Pulmonary artery endothelial cell (primary cell): ENCODE data around the gene DPEP3. TPM values are rescaled to one million over a fixed set of nuclear protein-coding genes. Genes with fewer than 3 reads are reported as not detected.
"Not testable (repeated sequence)": the region's sequence is repeated elsewhere in the genome, so short reads cannot be mapped to it uniquely, and the experiment has no call there.

ENCODE experiments used
- DNase-seq: peaks from one replicate; pipeline ENCODE4 v3.0.0-alpha.2; 2011; ENCODE audit warnings: low read depth, low spot score
- total RNA-seq: library from RNA; depleted of rRNA; stranded (reverse); fragments of >200 nt; gene quantifications from 2 replicates; pipeline ENCODE4 v1.2.3, GENCODE V29; 2014

The DPEP3 gene
- total RNA-seq, 1 donor from 2014 or later: not detected

DNA sequence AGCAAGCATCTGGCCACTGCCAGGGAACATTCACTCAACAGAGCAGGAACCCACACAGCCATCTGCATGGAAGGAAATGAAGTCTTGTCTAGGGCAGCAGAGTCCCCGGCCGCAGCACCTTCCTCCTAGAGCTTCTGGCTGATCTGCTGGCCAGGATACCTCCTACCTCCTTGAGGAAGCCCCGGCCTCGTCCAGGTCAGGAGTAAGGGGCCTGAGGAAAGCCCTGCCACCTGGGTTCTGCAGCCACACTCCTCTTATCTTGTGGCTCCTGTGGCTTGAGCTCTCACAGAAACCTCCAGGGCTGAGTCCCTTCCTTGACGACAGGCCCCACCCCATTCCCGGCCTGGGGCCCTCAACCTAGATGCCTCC, 13.7 kb upstream of the DPEP3 start:
- not testable (repeated sequence) for DNase-seq

DNA sequence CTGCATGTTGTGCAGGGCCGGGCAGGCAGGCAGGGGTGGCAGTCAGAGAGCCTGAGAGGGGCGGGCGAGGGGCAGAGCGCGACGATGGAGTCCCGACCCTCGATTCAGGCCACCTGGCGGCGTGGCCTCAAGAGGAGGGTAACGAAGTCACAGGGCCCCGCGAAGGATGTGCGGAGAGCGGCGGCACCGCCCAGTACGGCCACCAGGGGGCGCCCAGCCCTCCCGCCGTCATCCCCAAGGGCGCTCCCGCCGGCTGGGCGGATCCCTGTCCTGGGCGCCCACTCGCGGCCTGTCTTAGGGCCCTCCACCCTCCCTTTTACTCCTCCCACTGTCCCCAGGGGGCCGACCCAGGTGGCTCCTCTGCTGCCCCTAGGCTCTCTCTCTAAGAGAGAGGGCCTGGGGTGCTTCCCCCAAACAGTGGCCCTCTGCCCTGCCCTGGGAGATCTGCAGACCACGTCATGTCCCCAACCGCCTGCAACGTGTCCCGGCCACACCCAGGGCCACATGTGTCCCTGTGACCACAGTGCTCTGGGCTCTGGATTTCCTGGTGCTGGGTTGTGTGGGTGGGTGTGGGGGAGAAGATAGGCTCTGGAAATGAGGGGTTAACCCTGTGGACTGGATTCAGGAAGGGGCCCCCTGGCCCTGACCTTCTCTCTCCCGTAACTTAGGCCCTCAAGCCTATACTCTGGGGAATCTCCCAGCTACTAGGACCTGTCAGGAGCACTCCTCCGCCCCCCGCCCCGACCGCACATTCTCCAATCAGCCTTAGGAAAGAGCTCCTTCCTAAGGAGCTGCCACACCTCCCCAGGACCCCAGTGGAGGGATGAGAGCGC, 13.1 kb upstream of the DPEP3 start:
- no peak for DNase-seq

DNA sequence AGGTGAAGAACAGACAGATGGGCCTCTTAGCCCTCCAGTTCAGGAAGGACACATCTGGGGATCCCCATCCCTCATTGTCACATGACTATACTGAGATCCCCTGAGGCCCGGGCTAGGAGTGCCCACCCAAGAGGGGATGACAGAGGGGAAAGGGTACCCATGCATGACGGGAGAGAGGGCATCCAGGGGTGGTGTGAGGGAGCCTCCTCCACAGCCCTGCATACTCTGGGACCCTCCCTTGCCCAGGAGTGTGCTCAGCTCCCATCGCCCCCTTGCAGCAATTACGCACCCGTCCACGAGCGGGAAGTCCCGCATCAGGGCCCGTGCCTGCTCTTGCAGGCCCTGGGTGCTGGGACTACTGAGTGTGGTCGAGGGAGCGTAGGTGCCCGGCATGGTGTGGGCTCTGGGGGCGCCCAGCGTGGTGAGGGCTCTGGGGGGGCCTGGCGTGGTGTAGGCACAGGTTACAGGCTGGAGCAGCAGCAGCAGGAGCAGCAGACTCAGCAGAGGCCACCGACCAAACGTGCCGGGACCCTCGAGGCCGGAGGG, 12.4 kb upstream of the DPEP3 start:
- DNase-seq: no peak

DNA sequence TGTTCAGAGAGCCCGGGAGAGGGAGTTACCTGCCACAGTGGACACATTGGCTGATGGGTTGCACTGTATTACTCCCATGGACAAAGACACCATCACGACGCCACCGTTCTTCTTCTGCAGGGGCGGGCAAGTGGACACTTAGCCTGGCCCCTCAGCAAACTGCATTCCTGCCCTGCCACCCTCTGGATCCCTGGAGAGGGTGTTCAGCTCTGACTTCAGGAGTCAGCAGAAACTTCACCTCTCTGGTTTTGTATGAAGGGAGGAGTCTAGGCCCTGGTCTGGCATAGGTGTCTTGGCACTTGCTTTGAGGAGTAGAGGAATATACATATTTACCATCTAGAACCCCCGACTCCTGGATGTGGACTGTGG, 9.7 kb upstream of the DPEP3 start:
- no peak for DNase-seq

DNA sequence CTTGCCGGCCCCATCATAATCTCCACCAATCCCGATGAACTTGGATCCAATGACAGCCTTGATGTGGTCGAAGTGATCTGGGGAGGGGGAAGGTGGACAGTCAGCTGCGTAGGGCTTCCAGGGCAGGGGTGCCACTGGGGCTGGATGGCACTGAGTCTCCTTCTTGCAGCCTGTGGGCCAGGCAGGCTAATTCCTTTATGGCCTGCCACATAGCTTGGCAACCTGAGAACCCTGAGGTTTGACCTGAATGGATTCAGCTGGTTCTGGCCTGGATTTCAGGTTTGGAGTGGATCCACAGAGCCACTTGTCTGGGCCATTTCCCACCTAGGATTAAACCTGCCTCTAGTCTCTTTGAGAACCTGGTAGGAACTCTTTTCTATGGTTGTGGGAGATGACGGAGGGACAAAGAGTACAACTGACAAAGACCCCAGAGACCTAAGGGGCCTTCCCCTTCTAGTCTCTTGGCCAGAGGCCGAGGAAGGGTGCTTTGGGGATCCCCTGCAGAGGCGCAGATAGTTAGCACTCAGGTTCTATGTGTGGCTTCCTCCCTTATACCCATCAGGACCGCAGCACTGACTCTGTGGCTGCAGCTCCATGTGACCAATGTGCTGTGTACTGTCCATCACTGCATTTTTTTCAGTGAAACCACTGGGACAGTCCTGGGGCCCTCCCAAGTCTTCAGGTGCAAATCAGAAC, 9.2 kb upstream of the DPEP3 start:
- no peak for DNase-seq

DNA sequence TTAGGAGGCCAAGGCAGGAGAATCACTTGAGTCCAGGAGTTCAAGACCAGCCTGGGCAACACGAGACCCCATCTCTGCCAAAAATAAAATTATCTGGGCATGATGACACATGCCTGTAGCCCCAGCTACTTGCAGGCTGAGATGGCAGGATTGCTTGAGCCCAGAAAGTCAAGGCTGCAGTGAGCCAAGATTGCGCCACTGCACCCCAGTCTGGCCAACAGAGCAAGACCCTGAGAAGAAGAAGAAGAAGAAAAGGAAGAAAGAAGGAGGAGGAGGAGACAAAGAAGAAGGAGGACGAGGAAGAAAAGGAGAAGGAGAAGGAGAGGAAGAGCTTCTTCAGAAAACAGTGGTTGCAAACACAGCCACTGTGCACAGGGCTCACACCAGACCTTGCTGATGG, 8.4 kb upstream of the DPEP3 start:
- DNase-seq: no peak

DNA sequence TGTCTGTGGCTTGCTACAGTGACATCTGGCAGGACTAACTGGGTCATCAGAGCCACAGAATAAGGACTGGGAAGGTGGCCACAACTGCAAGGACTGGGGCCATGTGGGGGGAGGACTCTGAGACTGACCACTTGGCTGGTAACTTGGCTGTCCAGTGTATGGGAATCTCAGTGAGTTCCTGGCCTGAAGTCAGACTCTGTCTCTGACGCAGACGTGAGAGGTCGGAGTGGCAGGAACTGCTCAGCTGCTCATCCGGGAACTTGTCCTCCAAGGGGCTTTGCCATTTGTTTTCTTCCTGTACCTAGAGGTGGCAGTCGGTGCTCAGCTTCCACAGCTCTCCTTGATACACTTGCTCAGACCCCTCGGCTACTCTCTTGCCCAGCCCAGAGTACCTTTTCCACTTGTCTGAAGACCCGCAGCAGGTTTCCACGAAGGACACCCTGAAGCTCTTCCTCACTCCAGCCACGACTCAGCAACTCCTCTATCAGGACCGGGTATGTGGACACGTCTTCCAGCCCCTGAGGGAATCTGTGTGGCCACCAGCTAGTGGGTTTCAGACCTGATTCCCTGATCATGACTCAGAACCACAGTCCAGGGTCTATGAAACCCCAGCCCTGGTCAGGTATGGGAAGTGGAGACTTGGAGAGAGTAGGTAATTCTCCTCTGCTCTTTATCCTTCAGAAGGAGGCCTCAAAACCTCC, 7.3 kb upstream of the DPEP3 start:
- no peak for DNase-seq

DNA sequence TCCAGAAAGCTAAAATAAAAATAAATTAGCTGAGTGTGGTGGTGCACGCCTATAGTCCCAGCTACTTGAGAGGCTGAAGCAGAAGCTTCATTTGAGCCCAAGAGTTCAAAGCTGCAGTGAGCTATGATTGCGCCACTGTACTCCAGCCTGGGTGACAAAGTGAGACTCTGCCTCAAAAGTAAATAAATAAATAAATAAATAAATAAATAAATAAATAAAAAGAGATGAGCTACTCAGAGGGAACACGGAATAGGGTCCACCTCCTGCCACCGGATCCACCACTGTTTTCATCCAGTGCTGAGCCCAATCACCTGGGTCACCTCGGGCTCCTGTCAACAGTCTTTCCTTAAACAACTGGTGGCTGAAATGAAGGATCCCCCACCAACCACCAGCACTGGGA, 6.7 kb upstream of the DPEP3 start:
- DNase-seq: no peak

DNA sequence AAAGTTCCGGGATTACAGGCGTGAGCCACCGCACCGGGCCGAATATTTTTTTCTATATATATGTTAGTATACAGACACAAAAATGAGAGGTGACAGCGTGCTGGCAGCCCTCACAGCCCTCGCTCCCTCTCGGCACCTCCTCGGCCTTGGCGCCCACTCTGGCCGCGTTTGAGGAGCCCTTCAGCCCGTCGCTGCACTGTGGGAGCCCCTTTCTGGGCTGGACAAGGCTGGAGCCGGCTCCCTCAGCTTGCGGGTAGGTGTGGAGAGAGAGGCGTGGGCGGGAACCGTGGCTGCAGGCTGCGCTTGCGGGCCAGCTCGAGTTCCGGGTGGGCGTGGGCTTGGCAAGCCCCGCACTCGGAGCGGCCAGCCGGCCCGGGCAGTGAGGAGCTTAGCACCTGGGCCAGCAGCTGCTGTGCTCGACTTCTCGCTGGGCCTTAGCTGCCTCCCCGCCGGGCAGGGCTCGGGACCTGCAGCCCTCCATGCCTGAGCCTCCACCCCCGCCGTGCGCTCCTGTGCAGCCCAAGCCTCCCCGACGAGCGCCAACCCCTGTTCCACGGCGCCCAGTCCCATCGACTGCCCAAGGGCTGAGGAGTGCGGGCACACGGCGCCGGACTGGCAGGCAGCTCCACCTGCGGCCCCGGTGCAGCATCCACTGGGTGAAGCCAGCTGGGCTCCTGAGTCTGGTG, 1.9 kb upstream of the DPEP3 start:
- no peak for DNase-seq

DNA sequence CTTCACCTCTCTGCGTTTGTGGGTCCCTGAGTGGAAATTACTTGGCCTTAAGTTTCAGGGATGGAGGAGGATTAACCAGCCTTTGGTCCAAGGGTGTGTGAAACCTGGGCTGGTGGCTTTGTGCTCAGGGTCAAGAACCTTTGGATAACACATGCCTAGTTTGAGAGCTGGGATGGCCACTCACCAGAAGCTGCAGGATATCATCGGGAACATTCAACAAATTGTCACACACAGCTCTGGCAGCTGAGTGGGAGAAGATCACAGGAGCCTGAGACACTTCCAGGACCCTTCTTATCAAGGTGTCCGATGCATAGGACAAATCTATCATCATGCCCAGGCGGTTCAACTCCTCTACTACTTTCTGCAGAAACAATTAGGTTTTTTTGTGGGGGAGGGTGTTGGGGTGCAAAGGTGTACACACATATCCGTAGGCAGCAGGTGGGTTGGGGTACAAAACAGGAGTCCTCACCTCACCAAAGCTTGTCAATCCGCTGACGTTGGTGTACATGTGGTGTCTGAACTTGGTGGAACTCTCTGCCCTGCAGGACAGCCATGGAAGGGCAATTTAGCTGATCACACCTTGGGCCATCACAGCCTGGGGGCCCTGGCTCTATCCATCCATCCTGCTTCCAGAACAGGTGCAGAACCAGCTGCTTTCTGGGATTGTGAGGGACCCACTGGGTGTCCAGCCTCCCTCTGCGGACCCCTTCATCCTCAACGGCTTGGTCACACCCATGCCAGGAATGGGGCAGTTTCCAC, 2.7 kb downstream of the DPEP3 start:
- DNase-seq: no peak

DNA sequence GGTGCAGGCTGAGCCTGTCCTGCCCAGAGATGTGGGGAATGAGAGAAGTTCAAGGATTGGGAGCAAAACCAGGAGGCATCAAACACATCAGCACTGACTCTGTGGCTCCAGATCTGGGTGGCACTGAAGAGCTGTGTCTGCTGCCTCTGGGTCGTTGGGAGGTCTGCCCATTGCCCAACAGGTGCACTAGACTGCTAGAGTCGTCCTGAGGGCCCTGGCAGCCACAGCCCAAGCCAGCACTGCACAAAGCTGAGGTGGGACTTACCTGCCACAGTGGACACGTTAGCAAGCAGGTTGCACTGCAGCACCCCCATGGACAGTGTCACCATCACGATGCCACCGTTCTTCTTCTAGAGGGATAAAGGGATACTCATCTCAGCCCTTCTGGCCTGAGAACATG, 3.3 kb downstream of the DPEP3 start:
- DNase-seq: no peak

DNA sequence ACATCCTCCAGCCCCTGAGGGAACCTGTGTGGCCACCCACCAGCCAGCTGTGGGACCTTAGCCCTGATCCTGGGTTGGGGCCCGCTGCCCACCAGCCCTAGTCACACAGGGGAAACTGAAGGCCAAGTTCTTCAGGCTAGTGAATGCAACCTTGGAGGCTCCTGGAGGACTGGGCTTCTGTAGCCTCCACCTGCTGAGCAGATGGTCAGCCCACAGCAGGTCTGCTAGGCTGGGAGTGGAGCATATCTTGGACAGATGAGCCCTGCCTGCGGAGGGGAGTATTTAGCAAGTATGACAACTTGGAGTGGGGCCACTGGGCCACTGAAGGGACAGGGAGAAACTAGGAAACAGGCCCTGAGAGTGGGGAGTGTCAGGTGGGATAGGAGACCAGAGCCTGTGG, 4.1 kb downstream of the DPEP3 start:
- DNase-seq: no peak

DNA sequence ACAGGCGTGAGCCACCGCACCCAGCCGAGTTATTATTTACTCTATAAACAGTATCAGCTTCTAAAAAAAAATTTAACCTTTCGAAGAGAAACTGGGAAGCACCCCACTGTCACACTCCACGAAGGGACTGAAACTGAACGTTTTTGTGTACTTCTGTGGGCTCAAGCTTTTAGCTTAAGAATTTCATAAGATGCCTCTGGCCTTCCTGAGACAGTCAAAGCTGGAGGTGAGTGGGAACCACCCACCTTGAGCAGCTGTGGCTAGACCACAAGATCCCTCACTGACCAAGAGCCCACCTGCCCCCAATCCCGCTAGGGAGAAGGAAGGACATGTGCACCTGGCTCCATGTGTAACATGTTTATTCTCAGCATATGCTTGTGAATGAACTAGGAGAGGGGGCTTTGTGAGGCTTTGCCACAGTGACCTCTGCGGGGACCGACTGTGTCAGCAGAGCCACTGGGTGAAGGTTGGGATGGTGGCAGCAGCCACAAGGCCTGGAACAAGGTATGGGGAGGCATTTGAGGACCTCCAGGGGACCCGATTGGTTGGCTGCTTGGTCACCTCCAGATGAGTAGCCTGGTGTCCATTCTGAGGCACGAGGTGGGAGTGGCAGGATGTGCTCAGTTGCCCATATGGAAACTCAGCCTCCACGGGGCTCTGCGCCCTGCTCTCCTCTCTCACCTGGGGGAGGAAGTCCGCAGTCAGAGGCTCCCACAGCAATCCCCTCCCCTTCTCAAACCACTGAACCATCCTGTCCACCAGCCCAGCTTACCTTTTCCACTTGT, 4.8 kb downstream of the DPEP3 start:
- no peak for DNase-seq

DNA sequence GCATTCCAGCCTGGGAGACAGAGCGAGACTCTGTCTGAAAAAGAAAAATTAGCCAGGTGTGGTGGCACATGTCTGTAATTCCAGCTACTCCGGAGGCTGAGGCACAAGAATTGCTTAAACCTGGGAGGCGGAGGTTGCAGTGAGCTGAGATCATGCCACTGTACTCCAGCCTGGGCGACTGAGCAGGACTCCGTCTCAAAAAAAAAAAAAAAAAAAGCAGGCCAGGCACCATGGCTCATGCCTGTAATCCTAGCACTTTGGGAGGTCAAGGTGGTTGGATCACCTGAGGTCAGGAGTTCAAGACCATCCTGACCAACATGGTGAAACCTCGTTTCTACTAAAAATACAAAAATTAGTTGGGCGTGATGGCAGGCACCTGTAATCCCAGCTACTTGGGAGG, 8.0 kb downstream of the DPEP3 start:
- DNase-seq: not testable (repeated sequence)

DNA sequence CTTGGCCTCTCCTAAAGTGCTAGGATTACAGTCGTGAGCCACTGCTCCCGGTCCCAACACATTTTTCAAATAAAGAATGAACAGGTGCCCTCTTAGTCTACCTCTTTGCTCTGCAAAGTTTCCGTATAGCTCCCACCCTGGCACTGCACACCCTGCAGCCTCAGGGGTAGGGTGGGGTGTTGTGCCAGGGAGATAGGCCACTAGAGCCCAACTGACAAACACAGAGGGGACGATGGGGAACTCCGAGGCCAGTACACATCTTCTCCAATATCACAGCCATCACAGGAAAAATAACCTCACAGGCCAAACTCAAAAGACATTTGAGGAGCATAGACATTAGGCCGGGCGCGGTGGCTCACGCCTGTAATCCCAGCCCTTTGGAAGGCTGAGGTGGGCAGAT, 9.2 kb downstream of the DPEP3 start:
- DNase-seq: no peak

DNA sequence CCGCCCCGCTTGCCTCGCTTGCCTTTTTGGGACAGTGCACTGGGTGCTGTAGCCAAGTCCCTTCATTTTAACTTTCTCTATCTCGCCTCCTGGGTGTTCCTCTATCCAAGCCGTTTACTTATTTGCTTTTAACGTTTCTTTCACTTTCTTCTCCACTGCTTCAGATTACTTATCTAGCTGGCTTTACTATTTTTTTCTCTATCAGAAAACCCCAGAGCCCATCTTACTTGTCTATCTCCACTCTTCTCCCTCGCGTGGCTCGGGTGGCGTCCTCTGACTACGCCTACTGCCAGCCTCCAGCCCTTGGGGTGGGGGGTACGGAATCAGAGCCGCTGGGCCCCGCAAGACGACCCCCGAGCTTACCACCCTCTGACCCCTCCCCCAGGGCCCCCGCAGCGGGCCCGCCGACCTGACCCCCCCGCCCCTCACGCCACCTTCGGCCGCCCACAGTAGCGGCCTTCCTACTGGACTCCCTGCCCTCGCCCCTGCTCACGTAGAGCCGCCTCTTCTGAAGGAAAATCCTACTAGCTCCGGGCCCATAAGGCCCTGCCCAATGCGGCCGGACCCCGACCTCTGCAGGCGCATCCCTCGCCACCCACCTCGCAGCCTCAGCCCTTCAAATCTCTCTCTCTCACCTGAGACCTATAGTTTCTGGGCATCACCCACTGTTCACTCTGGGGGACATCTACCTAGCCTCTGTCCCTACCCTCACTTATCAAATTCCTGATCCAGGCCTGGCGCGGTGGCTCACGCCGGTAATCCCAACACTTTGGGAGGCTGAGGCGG, 10.9 kb downstream of the DPEP3 start:
- DNase-seq: no peak

DNA sequence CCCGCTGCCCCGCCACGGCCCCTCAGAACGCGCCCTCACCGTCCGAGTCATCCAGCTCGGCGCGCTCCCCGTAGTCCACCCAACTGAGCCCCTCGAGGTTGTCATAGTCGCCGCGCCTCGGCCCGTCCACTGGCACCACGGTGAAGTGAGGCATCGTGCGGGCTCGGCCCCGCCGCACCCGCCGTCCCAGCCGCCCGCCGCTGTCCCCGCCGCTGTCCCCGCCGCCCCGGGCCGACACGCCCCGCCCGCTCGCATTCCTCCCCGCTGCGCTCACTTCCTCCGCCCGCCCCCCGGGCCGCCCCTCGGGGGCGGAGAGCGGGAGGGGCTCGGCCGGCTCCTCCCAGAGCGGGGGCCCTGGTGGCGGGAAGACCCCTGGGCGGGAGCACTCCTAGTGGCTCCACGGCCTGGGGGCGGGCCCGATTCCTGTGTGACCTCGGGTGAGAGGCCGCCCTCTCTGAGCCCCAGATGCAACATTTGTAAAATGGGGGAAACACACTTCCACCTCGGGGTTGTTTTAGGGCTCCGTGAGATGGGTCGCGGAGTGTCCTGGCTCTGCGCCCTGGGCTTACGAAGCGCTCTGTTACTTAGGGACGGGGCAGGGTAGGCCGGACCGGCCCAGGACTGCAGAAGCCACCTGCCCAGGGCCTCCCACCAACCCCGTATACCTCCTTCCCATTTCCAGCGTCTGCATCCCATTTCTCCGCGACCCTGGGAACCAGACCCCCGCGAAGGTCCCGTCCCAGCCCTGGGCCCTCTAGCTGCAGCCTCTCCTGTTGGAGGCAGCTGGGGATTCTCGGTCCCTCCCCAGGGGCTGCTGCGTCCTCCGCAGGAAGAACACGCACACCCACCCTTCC, 11.7 kb downstream of the DPEP3 start, which contains the start of gene SLC12A4:
SLC12A4 (minus strand) TSS at position 238 of the 854 bp plus-strand sequence; CDS start at position 154, 84 bp downstream.
- no peak for DNase-seq

DNA sequence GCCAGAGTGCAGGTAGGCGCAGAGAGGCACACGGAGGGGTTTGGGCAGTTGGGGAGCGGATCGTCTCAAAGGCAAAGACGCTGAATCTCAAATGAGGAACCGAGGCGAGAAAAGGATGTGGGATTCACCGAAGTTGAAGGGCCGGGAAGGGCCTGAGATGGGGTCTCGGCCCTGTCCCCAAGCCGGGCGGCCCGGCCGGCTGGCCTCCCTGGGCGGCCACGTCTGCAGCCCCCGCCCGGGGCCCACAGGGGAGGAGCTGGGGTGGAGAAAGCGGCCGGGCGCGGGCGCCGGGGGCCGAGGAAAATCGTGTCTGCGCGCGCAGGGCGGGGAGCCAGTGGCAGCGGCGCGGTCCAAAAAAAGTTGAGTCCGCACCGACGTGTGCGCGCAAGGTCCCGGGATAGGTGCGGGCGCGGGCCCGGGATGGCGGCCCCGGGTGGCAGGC, 12.3 kb downstream of the DPEP3 start:
- DNase-seq: no peak
